Measurements from ENCODE around the gene OPA1.

The OPA1 gene

DNA sequence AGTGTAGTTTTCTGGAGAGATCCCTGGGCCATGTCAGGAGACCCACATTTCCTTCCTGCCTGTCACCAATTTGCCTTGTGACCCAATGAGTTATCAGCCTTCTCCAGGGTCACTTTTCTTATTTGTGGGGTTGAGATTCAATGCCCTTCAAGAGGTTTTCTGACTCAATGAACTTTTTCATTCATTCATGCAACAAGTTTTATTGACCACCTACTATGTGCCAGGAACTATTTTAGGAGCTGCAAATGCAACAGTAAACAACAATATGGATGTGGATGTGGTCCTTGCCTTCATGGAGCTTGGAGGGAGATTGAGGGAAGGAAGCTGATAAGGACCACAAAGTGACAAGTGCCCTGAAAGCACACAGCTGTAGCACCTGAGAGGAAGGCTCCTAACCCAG lies 142.8 kb downstream of the OPA1 start:
- H2AFZ ChIP-seq (ENCODE audit: low read depth, low read length): no peak overlapping the region
- no peaks in the 10 kb centered on the region for H3K79me2 ChIP-seq (ENCODE audit: low read length)
- peaks cover 4% of the 10 kb centered on the region; the same call in 1 of the 2 replicates for H3K4me1 ChIP-seq (ENCODE audit: low read length)
- no peak overlapping the region for H3K4me3 ChIP-seq (ENCODE audit: low read length)
- H3K9ac ChIP-seq (ENCODE audit: low read length): no peak overlapping the region
- TF ChIP-seq, protein P1, sequence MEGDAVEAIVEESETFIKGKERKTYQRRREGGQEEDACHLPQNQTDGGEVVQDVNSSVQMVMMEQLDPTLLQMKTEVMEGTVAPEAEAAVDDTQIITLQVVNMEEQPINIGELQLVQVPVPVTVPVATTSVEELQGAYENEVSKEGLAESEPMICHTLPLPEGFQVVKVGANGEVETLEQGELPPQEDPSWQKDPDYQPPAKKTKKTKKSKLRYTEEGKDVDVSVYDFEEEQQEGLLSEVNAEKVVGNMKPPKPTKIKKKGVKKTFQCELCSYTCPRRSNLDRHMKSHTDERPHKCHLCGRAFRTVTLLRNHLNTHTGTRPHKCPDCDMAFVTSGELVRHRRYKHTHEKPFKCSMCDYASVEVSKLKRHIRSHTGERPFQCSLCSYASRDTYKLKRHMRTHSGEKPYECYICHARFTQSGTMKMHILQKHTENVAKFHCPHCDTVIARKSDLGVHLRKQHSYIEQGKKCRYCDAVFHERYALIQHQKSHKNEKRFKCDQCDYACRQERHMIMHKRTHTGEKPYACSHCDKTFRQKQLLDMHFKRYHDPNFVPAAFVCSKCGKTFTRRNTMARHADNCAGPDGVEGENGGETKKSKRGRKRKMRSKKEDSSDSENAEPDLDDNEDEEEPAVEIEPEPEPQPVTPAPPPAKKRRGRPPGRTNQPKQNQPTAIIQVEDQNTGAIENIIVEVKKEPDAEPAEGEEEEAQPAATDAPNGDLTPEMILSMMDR (IDR thresholded peaks at IDR 0.05; ENCODE audit: low read depth, low read length): no peak
- TF ChIP-seq EZH2phosphoT487 (IDR thresholded peaks at IDR 0.05; ENCODE audit: low read depth): no peak
- no peaks in the 10 kb centered on the region for H3K27me3 ChIP-seq (ENCODE audit: low read depth, low read length)
- H3K9me3 ChIP-seq (ENCODE audit: insufficient read depth, low read length): no peaks in the 10 kb centered on the region
- H3K36me3 ChIP-seq (replicated peaks; ENCODE audit: low read depth, low read length): no peaks in the 10 kb centered on the region
- no peak overlapping the region for H3K4me2 ChIP-seq (ENCODE audit: low read length)
- no peak overlapping the region for H3K27ac ChIP-seq (ENCODE audit: low read length)
- H4K20me1 ChIP-seq (ENCODE audit: insufficient read depth, low read length): no peaks in the 10 kb centered on the region

DNA sequence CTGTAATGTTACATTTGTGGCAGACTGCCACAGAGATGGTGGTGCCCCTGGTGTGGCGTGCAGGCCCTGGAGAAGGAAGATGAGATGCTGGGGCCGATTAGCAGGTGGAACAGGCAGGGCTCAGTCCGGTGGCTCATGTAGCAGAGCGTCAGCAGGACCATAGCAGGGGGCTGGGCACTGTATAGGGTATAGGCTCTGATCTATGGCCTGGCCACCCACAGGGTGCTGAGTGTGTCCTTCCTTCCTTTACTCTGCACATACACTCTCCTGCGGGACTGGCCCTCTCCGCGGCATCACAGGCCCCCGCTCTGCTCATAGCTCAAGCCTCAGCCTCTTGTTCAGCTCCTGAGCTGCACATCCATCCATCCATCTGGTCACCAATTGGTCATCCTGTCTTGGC lies 143.6 kb downstream of the OPA1 start:
- H3K4me3 ChIP-seq (ENCODE audit: low read length): no peak overlapping the region
- H3K36me3 ChIP-seq (replicated peaks; ENCODE audit: low read depth, low read length): no peaks in the 10 kb centered on the region
- no peaks in the 10 kb centered on the region for H4K20me1 ChIP-seq (ENCODE audit: insufficient read depth, low read length)
- no peak overlapping the region for H3K4me2 ChIP-seq (ENCODE audit: low read length)
- peaks cover 4% of the 10 kb centered on the region; the same call in 1 of the 2 replicates for H3K4me1 ChIP-seq (ENCODE audit: low read length)
- no peak overlapping the region for H2AFZ ChIP-seq (ENCODE audit: low read depth, low read length)
- H3K27me3 ChIP-seq (ENCODE audit: low read depth, low read length): no peaks in the 10 kb centered on the region
- H3K27ac ChIP-seq (ENCODE audit: low read length): no peak overlapping the region
- H3K9me3 ChIP-seq (ENCODE audit: insufficient read depth, low read length): no peaks in the 10 kb centered on the region
- no peak overlapping the region for H3K9ac ChIP-seq (ENCODE audit: low read length)
- TF ChIP-seq, protein P1 (IDR thresholded peaks at IDR 0.05; ENCODE audit: low read depth, low read length): no peak
- no peak for TF ChIP-seq EZH2phosphoT487 (IDR thresholded peaks at IDR 0.05; ENCODE audit: low read depth)
- no peaks in the 10 kb centered on the region for H3K79me2 ChIP-seq (ENCODE audit: low read length)

DNA sequence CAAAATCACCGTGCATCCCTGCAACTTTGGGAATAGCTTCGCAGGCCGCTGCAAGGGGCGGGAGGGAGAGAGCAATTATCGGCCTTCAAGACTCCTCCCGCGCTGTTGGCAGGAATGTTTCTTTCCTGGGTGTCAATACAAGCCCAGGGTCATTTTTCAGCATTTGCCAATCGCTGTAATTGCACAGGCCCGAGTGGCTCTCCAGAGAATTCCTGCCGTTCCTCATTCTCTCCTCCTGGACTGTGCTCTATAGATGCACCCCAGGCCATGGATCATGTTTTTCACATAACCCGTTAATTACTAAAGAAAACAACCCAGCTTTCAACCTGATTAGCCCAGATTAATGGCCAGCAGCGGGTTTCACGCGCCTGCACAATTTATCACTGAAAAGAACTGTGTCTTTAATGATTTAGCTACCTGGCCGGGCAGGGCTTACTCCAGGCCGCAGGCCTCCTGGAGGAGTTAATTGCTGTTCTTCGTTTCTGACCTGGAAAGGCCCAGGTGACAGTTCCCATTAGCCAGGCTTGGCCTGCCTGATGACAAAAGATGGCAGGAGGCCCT lies 144.3 kb downstream of the OPA1 start:
- Histone ChIP-seq H3K4me1 (ENCODE audit: low read length) (peaks cover 8% of the 10 kb centered on the region), H3K79me2 (ENCODE audit: low read length) (no peaks in the 10 kb centered on the region), H3K36me3 (replicated peaks; ENCODE audit: low read depth, low read length) (no peaks in the 10 kb centered on the region), H3K27ac (ENCODE audit: low read length) (no peak overlapping the region), H3K9me3 (ENCODE audit: insufficient read depth, low read length) (no peaks in the 10 kb centered on the region), H3K4me3 (ENCODE audit: low read length) (no peak overlapping the region), H4K20me1 (ENCODE audit: insufficient read depth, low read length) (no peaks in the 10 kb centered on the region), H3K27me3 (ENCODE audit: low read depth, low read length) (no peaks in the 10 kb centered on the region), H3K9ac (ENCODE audit: low read length) (no peak overlapping the region), H2AFZ (ENCODE audit: low read depth, low read length) (no peak overlapping the region), H3K4me2 (ENCODE audit: low read length) (no peak overlapping the region)
- TF ChIP-seq, protein P1 (IDR thresholded peaks at IDR 0.05; ENCODE audit: low read depth, low read length): no peak
- TF ChIP-seq EZH2phosphoT487 (IDR thresholded peaks at IDR 0.05; ENCODE audit: low read depth): no peak

DNA sequence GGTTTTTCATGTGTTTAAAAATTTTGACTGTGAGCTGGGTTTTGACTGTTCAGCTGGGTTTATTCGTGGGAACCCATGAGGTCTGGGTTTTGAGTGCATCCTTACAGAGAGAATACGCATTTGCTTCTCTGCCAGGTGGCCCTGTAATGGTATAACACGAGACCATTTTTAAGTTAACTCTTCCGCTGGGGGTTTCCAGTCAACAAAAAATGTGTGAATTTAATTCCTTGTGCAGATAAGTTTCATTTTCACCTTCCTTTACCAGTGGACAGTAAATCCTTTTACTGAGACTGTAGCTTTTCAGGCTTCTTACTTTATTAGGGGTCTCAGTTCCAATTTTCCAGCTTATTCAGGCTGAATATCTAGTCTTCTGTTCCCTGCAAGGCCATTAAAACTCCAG lies 149.6 kb downstream of the OPA1 start:
- Histone ChIP-seq H3K9ac (ENCODE audit: low read length) (peak overlapping the region; percentile 19), H3K4me3 (ENCODE audit: low read length) (peak overlapping the region; percentile 55), H2AFZ (ENCODE audit: low read depth, low read length) (peak overlapping the region; percentile 57; the same call in 1 of the 2 replicates), H3K9me3 (ENCODE audit: insufficient read depth, low read length) (no peaks in the 10 kb centered on the region), H3K4me2 (ENCODE audit: low read length) (peak overlapping the region; percentile 76), H3K27ac (ENCODE audit: low read length) (no peak overlapping the region), H4K20me1 (ENCODE audit: insufficient read depth, low read length) (no peaks in the 10 kb centered on the region), H3K36me3 (replicated peaks; ENCODE audit: low read depth, low read length) (no peaks in the 10 kb centered on the region), H3K4me1 (ENCODE audit: low read length) (peaks cover 29% of the 10 kb centered on the region), H3K27me3 (ENCODE audit: low read depth, low read length) (no peaks in the 10 kb centered on the region), H3K79me2 (ENCODE audit: low read length) (no peaks in the 10 kb centered on the region)
- TF ChIP-seq, protein P1 (IDR thresholded peaks at IDR 0.05; ENCODE audit: low read depth, low read length): no peak
- TF ChIP-seq EZH2phosphoT487 (IDR thresholded peaks at IDR 0.05; ENCODE audit: low read depth): no peak
